HepG2 (cell line): Measurements from ENCODE around the gene ROPN1B. TPM values are rescaled to one million over a fixed set of nuclear protein-coding genes. Genes with fewer than 3 reads are reported as not detected.
"Not testable (repeated sequence)": the region's sequence is repeated elsewhere in the genome, so short reads cannot be mapped to it uniquely, and the experiment has no call there.

Experiments
- ATAC-seq: fragments of 200-7000 bp; cut with Tn5 transposase; 3 replicates; pipeline ENCODE4 v1.9.1; 2020; ENCODE audit warnings: mild to moderate bottlenecking, moderate library complexity
- BruUV-seq: library from RNA; stranded (reverse); fragments of 400-500 nt; replicated peaks from 2 replicates; lab custom pipeline; 2021; lab: Mats Ljungman, UMichigan
- CTCF ChIA-PET: fragments of 300-600 bp; formaldehyde crosslinking; extraction: SDS; loops from one replicate; lab custom pipeline; 2021; ENCODE audit warnings: low total read pairs, inconsistent platforms, low intra/inter-chr PET ratio; lab: Yijun Ruan, JAX
- POLR2A ChIA-PET: fragments of 350-600 bp; sonication (Branson Sonifier 250); formaldehyde crosslinking; loops from one replicate; lab custom pipeline; 2020; ENCODE audit warnings: antibody characterized with exemption, inconsistent platforms; lab: Yijun Ruan, JAX
- DNase-seq: peaks from one replicate; pipeline ENCODE4 v3.0.0-alpha.2; 2015; ENCODE audit warnings: low spot score
- FAIRE-seq: peaks from 3 replicates; lab custom pipeline; 2011; peaks lifted over from hg19 to GRCh38; lab: Jason Lieb, UNC
- H2AFZ ChIP-seq: one replicate; pipeline ENCODE4 v1.6.1; 2011; ENCODE audit warnings: low read length, inconsistent platforms
- H3K27ac ChIP-seq: fragments of 300-600 bp; 3 replicates; pipeline ENCODE4 v1.8.0; 2011; ENCODE audit warnings: mixed run types, mild to moderate bottlenecking, mixed read lengths, low read length, inconsistent platforms; ENCODE audit not compliant: insufficient read depth; ENCODE audit errors: extremely low read length
- H3K27me3 ChIP-seq, 2 experiments: fragments of 200-600 bp in 1 of 2; 2 replicates in 1 of 2; 3 replicates in 1 of 2; pipeline versions ENCODE4 v1.6.0 to v1.8.0; 2011; ENCODE audit warnings: low read length in 2 of 2, mild to moderate bottlenecking in 2 of 2, moderate library complexity in 2 of 2, inconsistent platforms in 1 of 2; ENCODE audit not compliant: insufficient read depth in 2 of 2, control insufficient read depth in 1 of 2
- H3K36me3 ChIP-seq, 2 experiments: fragments of 200-600 bp in 1 of 2; replicated peaks in 1 of 2; 2 replicates in 1 of 2; 3 replicates in 1 of 2; pipeline versions ENCODE4 v1.5.1 to v1.8.0; 2011; ENCODE audit warnings: low read length in 2 of 2, inconsistent platforms in 1 of 2; ENCODE audit not compliant: insufficient read depth in 2 of 2, control insufficient read depth in 1 of 2
- H3K4me1 ChIP-seq: 2 replicates; pipeline ENCODE4 v1.5.1; 2012; ENCODE audit warnings: low read length, inconsistent platforms; ENCODE audit not compliant: insufficient read depth
- H3K4me2 ChIP-seq: 2 replicates; pipeline ENCODE4 v1.6.0; 2011; ENCODE audit warnings: low read depth, low read length, inconsistent platforms
- H3K4me3 ChIP-seq, 3 experiments: fragments of 200-600 bp in 1 of 3; sonication (generic), shearing (Covaris generic) in 1 of 3; replicated peaks in 1 of 3; 2 replicates each; pipeline ENCODE4 v1.5.1; 2011 to 2016; ENCODE audit warnings: low read length in 3 of 3, inconsistent platforms in 2 of 3, low read depth in 2 of 3, mild to moderate bottlenecking in 2 of 3, control low read depth in 1 of 3, mixed read lengths in 1 of 3; ENCODE audit not compliant: insufficient read depth in 1 of 3
- H3K79me2 ChIP-seq: one replicate; pipeline ENCODE4 v1.6.1; 2011; ENCODE audit warnings: low read length, inconsistent platforms; ENCODE audit not compliant: insufficient read depth
- H3K9ac ChIP-seq: 2 replicates; pipeline ENCODE4 v1.6.0; 2011; ENCODE audit warnings: mild to moderate bottlenecking, low read depth, low read length, inconsistent platforms; ENCODE audit not compliant: insufficient read depth
- H3K9me3 ChIP-seq: 2 replicates; pipeline ENCODE4 v1.5.1; 2012; ENCODE audit warnings: mild to moderate bottlenecking, low read length
- H4K20me1 ChIP-seq: 2 replicates; pipeline ENCODE4 v1.6.0; 2011; ENCODE audit warnings: inconsistent platforms, mild to moderate bottlenecking, low read length, moderate library complexity; ENCODE audit not compliant: insufficient read depth
- CTCF ChIP-seq: sonication (generic); formaldehyde crosslinking; IDR thresholded peaks from 2 replicates; pipeline ENCODE4 v1.5.0; 2020; ENCODE audit warnings: mild to moderate bottlenecking, missing genetic modification reagents, moderate library complexity
- ZNF12 ChIP-seq: sonication (generic); formaldehyde crosslinking; IDR thresholded peaks from 2 replicates; pipeline ENCODE4 v1.5.0; 2020; ENCODE audit warnings: missing genetic modification reagents
- ZNF687 ChIP-seq: sonication (generic); formaldehyde crosslinking; IDR thresholded peaks from 2 replicates; pipeline ENCODE4 v1.5.1; 2020; ENCODE audit warnings: mild to moderate bottlenecking, missing genetic modification reagents, moderate library complexity
- WGBS: methylation state at CpG from one replicate; pipeline ENCODE4 v1.1.6; 2017; ENCODE audit warnings: low lambda C conversion rate; 5-methylcytosine and 5-hydroxymethylcytosine counted together
- in situ Hi-C: cut with HindIII; loops from 2 replicates; pipeline ENCODE4 v1.10.0; 2017; ENCODE audit warnings: low pct_unique_long_range_greater_than_20kb; ENCODE audit not compliant: extremely low pct_ligation_motif_present
- intact Hi-C: fragments of 100-400 bp; cut with micrococcal nuclease; formaldehyde crosslinking; loops from one replicate; pipeline ENCODE4 v1.10.0; 2022; ENCODE audit not compliant: unreplicated experiment
- polyA plus RNA-seq, 8 experiments: library from polyadenylated mRNA; depleted of rRNA in 3 of 8; stranded (reverse) in 7 of 8; unstranded in 1 of 8; fragments of >200 nt; fragmentation: Illumina TruSeq in 4 of 8; extraction: Trizol in 4 of 8; gene quantifications; 2 replicates each; pipeline versions ENCODE4 v1.2.1 to v1.2.3, GENCODE V29; 2011 to 2016; ENCODE audit warnings: low read depth in 4 of 8, missing spikeins in 1 of 8, mixed read lengths in 1 of 8; ENCODE audit not compliant: insufficient read depth in 1 of 8
- total RNA-seq, 5 experiments: library from RNA; depleted of rRNA; stranded (reverse); fragments of >200 nt; fragmentation: Illumina TruSeq; extraction: Trizol; gene quantifications; 2 replicates each; pipeline ENCODE4 v1.2.3, GENCODE V29; 2016; ENCODE audit warnings: low read depth in 1 of 5

ROPN1B gene
- total and polyA plus RNA-seq, 2 of the 13 experiments (the other 11 are each of a cell fraction or from before 2014, with no cell fraction given), result not detected

GRCh38 chr3:125931355-125931880 lies 37.6 kb upstream of the ROPN1B start:
- FAIRE-seq, result not testable (repeated sequence)

More at GRCh38 chr3:125931355-125931880, 37.6 kb upstream of the ROPN1B start:
- CTCF ChIA-PET, BruUV-seq, H2AFZ ChIP-seq, H3K9me3 ChIP-seq, POLR2A ChIA-PET, H3K27me3 ChIP-seq: not testable (repeated sequence)
- TF ChIP-seq ZNF12 (CRISPR knock-in tag), result 0 out of 2 replicates have a peak, but pooled peaks have one; percentile 21
- peak; percentile 37 for TF ChIP-seq ZNF687 (CRISPR knock-in tag)
- TF ChIP-seq CTCF (CRISPR knock-in tag), result peak; percentile 55; the same call in 1 of the 2 replicates
- TF ChIP-seq, all 625 proteins: peak for 3; not testable (repeated sequence) for 622
- H3K79me2 ChIP-seq, DNase-seq, H3K36me3 ChIP-seq, ATAC-seq, in situ Hi-C loops, intact Hi-C loops, H3K27ac ChIP-seq, H4K20me1 ChIP-seq, H3K9ac ChIP-seq: not testable (repeated sequence)
- H3K4me3 ChIP-seq, result peak overlapping the region in 1 of 3 experiments; percentile 43; a peak in 1 of 6 replicates
- WGBS, result 10% methylated on average over 8 of the region's 14 CpGs
- peaks cover 44% of the 10 kb centered on the region for H3K4me1 ChIP-seq
- H3K4me2 ChIP-seq, result peak overlapping the region; percentile 45
